ENCODE measurements around the gene HOXC9.
A peak's percentile ranks its signal among the peaks of the same experiment; 100 is the strongest.

GRCh38 chr12:53985994-53986685, 13.8 kb upstream of the HOXC9 start:
- TF ChIP-seq POLR2A (IDR thresholded peaks at IDR 0.05; ENCODE audit: extremely low read depth, insufficient read length) (peak; percentile 28), CTCF (IDR thresholded peaks at IDR 0.05; ENCODE audit: low read depth, low read length) (no peak), MAX (IDR thresholded peaks at IDR 0.05; ENCODE audit: low read depth, low read length) (peak; percentile 88), MYC (IDR thresholded peaks at IDR 0.05; ENCODE audit: low read depth, low read length) (peak; percentile 87)
